Activated CD8-positive, alpha-beta memory T cell treated with anti-CD3 and anti-CD28 coated beads for 4 hours (primary cell): ENCODE results near the gene ITIH5.

Experiments
- DNase-seq, 2 donors: peaks; one replicate each; pipeline ENCODE4 v3.0.0-alpha.2; 2020; ENCODE audit warnings: low read depth in 2 of 2

ITIH5 gene

GRCh38 chr10:7587168-7587864 lies 79.5 kb downstream of the ITIH5 start:
- DNase-seq = no peak

- no peak for DNase-seq
Observed at GRCh38 chr10:7585228-7585627, 81.5 kb downstream of the ITIH5 start.

GRCh38 chr10:7583626-7584025 lies 83.1 kb downstream of the ITIH5 start:
- no peak for DNase-seq

GRCh38 chr10:7580520-7580919 lies 86.2 kb downstream of the ITIH5 start:
- no peak for DNase-seq

- no peak for DNase-seq
Observed at GRCh38 chr10:7579681-7580080, 87.1 kb downstream of the ITIH5 start.

- no peak for DNase-seq
Observed at GRCh38 chr10:7577579-7577978, 89.2 kb downstream of the ITIH5 start.

GRCh38 chr10:7577176-7577575 lies 89.6 kb downstream of the ITIH5 start:
- no peak for DNase-seq

- DNase-seq = no peak
Observed at GRCh38 chr10:7576340-7576739, 90.4 kb downstream of the ITIH5 start.

- no peak for DNase-seq
Observed at GRCh38 chr10:7572391-7572790, 94.4 kb downstream of the ITIH5 start.

GRCh38 chr10:7571981-7572380 lies 94.8 kb downstream of the ITIH5 start:
- DNase-seq = no peak

- DNase-seq = no peak
Observed at GRCh38 chr10:7567911-7568620, 98.7 kb downstream of the ITIH5 start.

GRCh38 chr10:7566891-7567290 lies 99.9 kb downstream of the ITIH5 start:
- DNase-seq = no peak

- no peak for DNase-seq
Observed at GRCh38 chr10:7565871-7566270, 100.9 kb downstream of the ITIH5 start.

GRCh38 chr10:7563770-7564169 lies 103.0 kb downstream of the ITIH5 start:
- no peak for DNase-seq

GRCh38 chr10:7563368-7563767 lies 103.4 kb downstream of the ITIH5 start:
- no peak for DNase-seq

- DNase-seq = no peak
Observed at GRCh38 chr10:7561985-7562384, 104.8 kb downstream of the ITIH5 start.

- DNase-seq = no peak
Observed at GRCh38 chr10:7561216-7561893, 105.4 kb downstream of the ITIH5 start.

GRCh38 chr10:7560519-7560918 lies 106.2 kb downstream of the ITIH5 start:
- no peak for DNase-seq

- DNase-seq = no peak
Observed at GRCh38 chr10:7559386-7559785, 107.4 kb downstream of the ITIH5 start.

GRCh38 chr10:7558036-7558435 lies 108.7 kb downstream of the ITIH5 start:
- DNase-seq = no peak

GRCh38 chr10:7553531-7553930 lies 113.2 kb downstream of the ITIH5 start:
- no peak for DNase-seq

GRCh38 chr10:7551950-7552716 lies 114.6 kb downstream of the ITIH5 start:
- DNase-seq = no peak
